H1 (cell line): ENCODE results near the gene CELF3. TPM values are rescaled to one million over a fixed set of nuclear protein-coding genes. Genes with fewer than 3 reads are reported as not detected.

ENCODE experiments used
- CTCF ChIA-PET: fragments of 300-600 bp; sonication (Branson Sonifier 250); formaldehyde crosslinking; loops from one replicate; lab custom pipeline; 2021; ENCODE audit not compliant: partially characterized antibody; lab: Charles Lee
- POLR2A ChIA-PET: fragments of 300-600 bp; sonication (Branson Sonifier 250); formaldehyde crosslinking; loops from one replicate; lab custom pipeline; 2021; ENCODE audit warnings: inconsistent platforms; ENCODE audit not compliant: partially characterized antibody; lab: Charles Lee
- DNase-seq, 2 experiments: peaks; one replicate each; pipeline versions ENCODE4 v3.0.0 to v3.0.0-alpha.2; 2010 to 2022; ENCODE audit warnings: low spot score in 2 of 2, low read depth in 1 of 2, mixed read lengths in 1 of 2
- FAIRE-seq: peaks from 2 replicates; lab custom pipeline; 2011; peaks lifted over from hg19 to GRCh38; lab: Jason Lieb, UNC
- H2AFZ ChIP-seq: 2 replicates; pipeline ENCODE4 v1.8.1; 2012; ENCODE audit warnings: low read length, inconsistent platforms
- H2AK5ac ChIP-seq: 2 replicates; pipeline ENCODE4 v1.6.1; 2013; ENCODE audit warnings: low read depth, low read length
- H2BK120ac ChIP-seq: replicated peaks from 2 replicates; pipeline ENCODE3; 2013; ENCODE audit warnings: low read depth, low read length, inconsistent platforms
- H2BK12ac ChIP-seq: 2 replicates; pipeline ENCODE4 v1.6.1; 2013; ENCODE audit warnings: low read depth, low read length
- H2BK15ac ChIP-seq: 2 replicates; pipeline ENCODE4 v1.6.1; 2013; ENCODE audit warnings: low read length
- H2BK20ac ChIP-seq: 2 replicates; pipeline ENCODE4 v1.6.1; 2013; ENCODE audit warnings: low read length
- H2BK5ac ChIP-seq: 2 replicates; pipeline ENCODE4 v1.6.1; 2013; ENCODE audit warnings: low read depth, low read length
- H3K14ac ChIP-seq: 2 replicates; pipeline ENCODE4 v1.6.1; 2013; ENCODE audit warnings: inconsistent platforms; ENCODE audit not compliant: insufficient read length
- H3K18ac ChIP-seq: 2 replicates; pipeline ENCODE4 v1.6.1; 2013; ENCODE audit warnings: low read length; ENCODE audit errors: extremely low read depth
- H3K23ac ChIP-seq: 2 replicates; pipeline ENCODE4 v1.6.1; 2013; ENCODE audit warnings: inconsistent platforms; ENCODE audit not compliant: insufficient read length
- H3K23me2 ChIP-seq: 2 replicates; pipeline ENCODE4 v1.6.1; 2013; ENCODE audit warnings: low read depth, low read length
- H3K27ac ChIP-seq: 2 replicates; pipeline ENCODE4 v1.6.1; 2011; ENCODE audit warnings: low read depth, low read length, inconsistent platforms
- H3K27me3 ChIP-seq, 4 experiments: replicated peaks in 1 of 4; 1 replicate in 1 of 4; 2 replicates in 3 of 4; pipeline versions ENCODE4 v1.6.1 to v1.8.1; 2011 to 2013; ENCODE audit warnings: low read length in 3 of 4, mild to moderate bottlenecking in 3 of 4, inconsistent platforms in 2 of 4, mixed read lengths in 2 of 4, moderate library complexity in 1 of 4; ENCODE audit not compliant: control insufficient read depth in 3 of 4, insufficient read depth in 3 of 4; ENCODE audit errors: extremely low read depth in 1 of 4
- H3K36me3 ChIP-seq, 4 experiments: 2 replicates each; pipeline versions ENCODE4 v1.6.1 to v1.8.1; 2011 to 2013; ENCODE audit warnings: mild to moderate bottlenecking in 4 of 4, low read length in 3 of 4, moderate library complexity in 2 of 4, control low read depth in 1 of 4, inconsistent platforms in 1 of 4; ENCODE audit not compliant: insufficient read depth in 4 of 4, control insufficient read depth in 2 of 4
- H3K4ac ChIP-seq: replicated peaks from 2 replicates; pipeline ENCODE3; 2013; ENCODE audit warnings: low read length, low read depth, mixed read lengths, inconsistent platforms; ENCODE audit not compliant: insufficient read length
- H3K4me1 ChIP-seq, 4 experiments: replicated peaks in 1 of 4; 1 replicate in 1 of 4; 2 replicates in 3 of 4; pipeline versions ENCODE4 v1.6.1 to v1.8.1; 2011 to 2013; ENCODE audit warnings: low read length in 3 of 4, inconsistent platforms in 2 of 4, mixed read lengths in 1 of 4; ENCODE audit not compliant: insufficient read depth in 4 of 4, control insufficient read depth in 3 of 4
- H3K4me2 ChIP-seq, 2 experiments: 2 replicates each; pipeline versions ENCODE4 v1.6.1 to v1.8.1; 2011 to 2013; ENCODE audit warnings: low read depth in 2 of 2, low read length in 2 of 2, control low read depth in 1 of 2, inconsistent platforms in 1 of 2, mild to moderate bottlenecking in 1 of 2; ENCODE audit not compliant: insufficient read depth in 1 of 2
- H3K4me3 ChIP-seq, 4 experiments: fragments of 200-600, 300-600 bp in 1 of 4; sonication (generic), shearing (Covaris generic), sonication (Bioruptor Twin) in 1 of 4; 2 replicates each; pipeline versions ENCODE4 v1.5.1 to v1.8.1; 2011 to 2016; ENCODE audit warnings: low read length in 4 of 4, low read depth in 3 of 4, control low read depth in 2 of 4, inconsistent platforms in 2 of 4, mild to moderate bottlenecking in 2 of 4, mixed read lengths in 1 of 4, moderate library complexity in 1 of 4; ENCODE audit not compliant: insufficient read depth in 2 of 4; ENCODE audit errors: extremely low read depth in 1 of 4
- H3K56ac ChIP-seq: replicated peaks from 2 replicates; pipeline ENCODE3; 2013; ENCODE audit warnings: low read depth, mild to moderate bottlenecking, mixed read lengths, low read length, inconsistent platforms; ENCODE audit not compliant: insufficient read length
- H3K79me1 ChIP-seq: 2 replicates; pipeline ENCODE4 v1.6.1; 2013; ENCODE audit warnings: low read depth, low read length, control low read depth
- H3K79me2 ChIP-seq, 2 experiments: 2 replicates each; pipeline versions ENCODE4 v1.6.1 to v1.8.1; 2012 to 2013; ENCODE audit warnings: low read length in 2 of 2, mild to moderate bottlenecking in 2 of 2, inconsistent platforms in 1 of 2; ENCODE audit not compliant: insufficient read depth in 2 of 2, control insufficient read depth in 1 of 2
- H3K9ac ChIP-seq, 4 experiments: replicated peaks in 1 of 4; 1 replicate in 1 of 4; 2 replicates in 3 of 4; pipeline versions ENCODE4 v1.6.1 to v1.8.1; 2011 to 2013; ENCODE audit warnings: low read depth in 3 of 4, low read length in 3 of 4, control low read depth in 2 of 4, mild to moderate bottlenecking in 2 of 4, moderate library complexity in 2 of 4, inconsistent platforms in 1 of 4; ENCODE audit errors: extremely low read depth in 1 of 4
- H3K9me3 ChIP-seq, 2 experiments: 2 replicates each; pipeline versions ENCODE4 v1.6.1 to v1.8.1; 2012 to 2013; ENCODE audit warnings: mild to moderate bottlenecking in 2 of 2, moderate library complexity in 2 of 2, control low read depth in 1 of 2, inconsistent platforms in 1 of 2, low read depth in 1 of 2, low read length in 1 of 2, mixed read lengths in 1 of 2; ENCODE audit not compliant: insufficient read depth in 2 of 2
- H4K20me1 ChIP-seq, 2 experiments: replicated peaks in 1 of 2; 2 replicates each; pipeline versions ENCODE3 to v1.8.1; 2011 to 2013; ENCODE audit warnings: inconsistent platforms in 2 of 2, low read length in 2 of 2, mild to moderate bottlenecking in 1 of 2; ENCODE audit not compliant: insufficient read depth in 2 of 2, control insufficient read depth in 1 of 2
- H4K5ac ChIP-seq: 2 replicates; pipeline ENCODE4 v1.6.1; 2013; ENCODE audit warnings: low read length, low read depth, mixed read lengths, inconsistent platforms; ENCODE audit not compliant: insufficient read length
- H4K8ac ChIP-seq: 2 replicates; pipeline ENCODE4 v1.8.0; 2013; ENCODE audit warnings: mild to moderate bottlenecking, moderate library complexity, low read length, inconsistent platforms; ENCODE audit not compliant: insufficient read depth; ENCODE audit errors: extremely low read depth
- H4K91ac ChIP-seq: replicated peaks from 2 replicates; pipeline ENCODE3; 2013; ENCODE audit warnings: low read length, mixed read lengths, inconsistent platforms; ENCODE audit not compliant: insufficient read length
- ASH2L ChIP-seq: fragments of 200-600, 300-600 bp; sonication (generic); IDR thresholded peaks from one replicate; pipeline ENCODE4 v1.7.1; 2017; ENCODE audit warnings: low read length
- CTBP2 ChIP-seq: IDR thresholded peaks from 2 replicates; pipeline ENCODE4 v1.7.0; 2011; ENCODE audit warnings: borderline replicate concordance, mild to moderate bottlenecking, moderate library complexity, mixed read lengths, low read length; ENCODE audit not compliant: insufficient read depth, insufficient read length
- EGR1 ChIP-seq: IDR thresholded peaks from 2 replicates; pipeline ENCODE4 v1.6.1; 2011; ENCODE audit warnings: low read depth, low read length, borderline replicate concordance
- MAFK ChIP-seq: IDR thresholded peaks from 2 replicates; pipeline ENCODE4 v1.6.1; 2012; ENCODE audit warnings: low read depth, mild to moderate bottlenecking, improper control_type of control experiment, low read length
- NRF1 ChIP-seq: IDR thresholded peaks from 2 replicates; pipeline ENCODE4 v1.6.1; 2011; ENCODE audit warnings: mild to moderate bottlenecking, low read depth, low read length, improper control_type of control experiment
- POLR2AphosphoS5 ChIP-seq: IDR thresholded peaks from 2 replicates; pipeline ENCODE4 v1.6.1; 2011; ENCODE audit warnings: low read depth, low read length
- RAD21 ChIP-seq, 2 experiments: IDR thresholded peaks in 1 of 2; conservative IDR thresholded peaks in 1 of 2; 2 replicates each; pipeline ENCODE4 v1.6.1; 2011; ENCODE audit warnings: low read depth in 2 of 2, low read length in 2 of 2, improper control_type of control experiment in 1 of 2, inconsistent platforms in 1 of 2, mild to moderate bottlenecking in 1 of 2, moderate library complexity in 1 of 2
- RBBP5 ChIP-seq: IDR thresholded peaks from 2 replicates; pipeline ENCODE4 v1.7.1; 2012; ENCODE audit warnings: low read depth, mild to moderate bottlenecking, inconsistent platforms, low read length, moderate library complexity, borderline replicate concordance
- RFX5 ChIP-seq: IDR thresholded peaks from 2 replicates; pipeline ENCODE4 v1.6.1; 2011; ENCODE audit warnings: low read depth, low read length, improper control_type of control experiment, borderline replicate concordance
- SRF ChIP-seq: IDR thresholded peaks from 2 replicates; pipeline ENCODE4 v1.6.1; 2011; ENCODE audit warnings: mild to moderate bottlenecking, low read depth, low read length, moderate library complexity
- TEAD4 ChIP-seq: IDR thresholded peaks from 2 replicates; pipeline ENCODE4 v1.6.1; 2012; ENCODE audit warnings: low read depth, low read length, inconsistent platforms, mixed read lengths
- ZNF274 ChIP-seq: IDR thresholded peaks from 2 replicates; pipeline ENCODE4 v1.7.0; 2012; ENCODE audit warnings: low read length, borderline replicate concordance; ENCODE audit errors: extremely low read depth
- WGBS, 2 experiments: shearing (Covaris generic) in 1 of 2; methylation state at CpG; one replicate each; pipeline versions ENCODE4 v1.1.6 to v1.1.7; 2013 to 2015; ENCODE audit warnings: low lambda C conversion rate in 2 of 2, mixed read lengths in 2 of 2, inconsistent platforms in 1 of 2, low coverage in 1 of 2, missing lambda C conversion rate in 1 of 2; ENCODE audit not compliant: insufficient replicate concordance in 2 of 2, insufficient coverage in 1 of 2, insufficient read length in 1 of 2; ENCODE audit errors: extremely low coverage in 1 of 2, missing lambda C conversion rate in 1 of 2; 5-methylcytosine and 5-hydroxymethylcytosine counted together
- polyA plus RNA-seq, 7 experiments: library from polyadenylated mRNA; depleted of rRNA in 3 of 7; stranded (reverse) in 5 of 7; unstranded in 2 of 7; fragments of >200 nt in 5 of 7; fragments of 200-250 nt in 2 of 7; gene quantifications; 1 replicate in 5 of 7; 2 replicates in 1 of 7; 4 replicates in 1 of 7; pipeline versions ENCODE4 v1.2.1 to v1.2.3, GENCODE V29; 2011 to 2013; ENCODE audit warnings: missing spikeins in 2 of 7, mixed read lengths in 2 of 7
- total RNA-seq: library from RNA; stranded (reverse); fragmentation: NEBNext Ultra II Directional; extraction: Animal tissue kit (Norgen Biotek cat#: 25700); gene quantifications from 2 replicates; pipeline ENCODE4 v1.2.1, GENCODE V29; 2021

The CELF3 gene
- total and polyA plus RNA-seq, 2 of the 8 experiments (the other 6 are each of a cell fraction or from before 2014, with no cell fraction given), result 0.34 to 1.2 TPM

DNA sequence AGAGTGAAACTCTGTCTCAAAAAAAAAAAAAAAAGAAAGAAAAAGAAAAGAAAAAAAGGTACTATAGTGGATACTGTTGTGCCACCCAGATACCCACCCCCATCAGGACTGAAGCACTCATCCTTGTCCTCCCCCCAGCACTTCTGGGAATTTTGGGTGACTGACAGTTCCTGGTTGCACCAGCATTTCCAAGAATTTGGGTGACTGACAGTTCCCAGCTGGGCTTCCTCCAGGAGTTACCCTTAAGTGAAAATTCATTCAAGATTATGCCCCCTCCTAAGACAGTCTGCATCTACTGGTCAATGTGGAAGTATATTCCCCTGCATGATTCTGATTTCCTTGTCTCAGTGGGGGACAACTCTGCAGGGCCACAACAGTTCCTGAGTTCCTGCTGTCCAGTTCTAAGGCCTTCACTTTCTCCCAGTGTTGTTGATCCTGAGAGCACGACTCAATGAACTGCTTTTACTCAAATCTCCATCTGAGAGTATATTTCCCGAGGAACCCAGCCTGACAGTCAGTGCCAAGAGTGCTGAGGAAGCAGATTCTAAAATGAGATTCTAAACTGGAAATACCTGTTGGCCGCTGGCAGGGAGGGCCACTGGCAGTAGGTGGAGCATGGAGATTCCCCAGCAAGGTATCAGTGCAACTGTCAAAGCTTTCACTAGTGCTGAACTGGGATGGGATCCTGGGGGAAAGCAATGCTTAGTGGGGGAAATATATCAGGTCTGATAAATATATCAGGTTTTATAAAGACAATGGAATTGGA, 23.2 kb upstream of the CELF3 start:
- no peak for FAIRE-seq
- no peak overlapping the region for H2AFZ ChIP-seq
- H3K9ac ChIP-seq, result no peak overlapping the region
- H2BK15ac ChIP-seq, result no peak overlapping the region
- H3K4me3 ChIP-seq, result no peak overlapping the region
- no peaks in the 10 kb centered on the region for H3K79me2 ChIP-seq
- CTCF ChIA-PET, result interaction anchor here (1.2 to 3.4 kb wide), 6 partner anchors 23 to 191 kb away, joined by 3 to 13 read pairs (median 6); partner anchors contain the start of gene CELF3
- no peak overlapping the region for H2AK5ac ChIP-seq
- H3K4me1 ChIP-seq, result peaks cover 0 to 5% (median 3%) of the 10 kb centered on the region in 4 experiments; a peak in 3 of 7 replicates
- no peak overlapping the region for H3K18ac ChIP-seq
- H3K27ac ChIP-seq, result no peak overlapping the region
- peaks cover 16 to 18% of the 10 kb centered on the region in 2 experiments for H3K9me3 ChIP-seq
- POLR2A ChIA-PET, result interaction anchor here (0.7 kb wide), 1 partner anchor 100 kb away, joined by 3 read pairs; the partner anchor contains the start of gene C2CD4D
- H4K20me1 ChIP-seq, result no peaks in the 10 kb centered on the region
- H3K4me2 ChIP-seq, result no peak overlapping the region
- H4K91ac ChIP-seq, result no peak overlapping the region
- H3K27me3 ChIP-seq, result no peaks in the 10 kb centered on the region; a peak in 1 of 7 replicates
- H3K36me3 ChIP-seq, result no peaks in the 10 kb centered on the region
- H3K23me2 ChIP-seq, result no peaks in the 10 kb centered on the region
- H3K23ac ChIP-seq, result no peak overlapping the region
- H2BK120ac ChIP-seq, result no peak overlapping the region
- H3K14ac ChIP-seq, result no peak overlapping the region
- no peaks in the 10 kb centered on the region for H3K79me1 ChIP-seq
- H4K5ac ChIP-seq, result no peak overlapping the region
- no peak overlapping the region for H3K4ac ChIP-seq
- H2BK12ac ChIP-seq, result no peak overlapping the region
- no peak overlapping the region for H2BK5ac ChIP-seq
- WGBS, 2 experiments, result 93% methylated on average over 3 of the region's 3 CpGs; no CpG with 5 or more reads in 1 of the 2 experiments
- H4K8ac ChIP-seq, result no peak overlapping the region
- no peak for DNase-seq
- H3K56ac ChIP-seq, result no peak overlapping the region
- no peak overlapping the region for H2BK20ac ChIP-seq
- TF ChIP-seq ZNF274 (no peak), POLR2AphosphoS5 (no peak), RAD21 (IDR thresholded peaks at IDR 0.05 in 1 of 2, conservative IDR thresholded peaks at IDR 0.05 in 1 of 2; ENCODE audit: low read depth in 2 of 2, low read length in 2 of 2) (peak in 1 of 2 experiments; percentile 6; a peak in 1 of 4 replicates), NRF1 (no peak), CTBP2 (no peak), MAFK (peak; percentile 81), RFX5 (no peak), RBBP5 (no peak), SRF (no peak), TEAD4 (no peak), EGR1 (no peak), ASH2L (no peak)
